HG03159 (cell line): ENCODE results near the gene LRRC8B.
A peak's percentile ranks its signal among the peaks of the same experiment; 100 is the strongest.
"Not testable (repeated sequence)": the region's sequence is repeated elsewhere in the genome, so short reads cannot be mapped to it uniquely, and the experiment has no call there.

Experiments used
- ATAC-seq: cut with Tn5 transposase; IDR thresholded peaks from one replicate; pipeline ENCODE4 v1.9.1; 2021; ENCODE audit warnings: mild to moderate bottlenecking, moderate library complexity; ENCODE audit not compliant: unreplicated experiment

Gene LRRC8B

GRCh38 chr1:89606227-89606980, 81.8 kb downstream of the LRRC8B start:
- ATAC-seq = no peak

- no peak for ATAC-seq
Measured at GRCh38 chr1:89607156-89607555, 82.5 kb downstream of the LRRC8B start.

GRCh38 chr1:89607586-89608318, 83.1 kb downstream of the LRRC8B start:
- no peak for ATAC-seq

- no peak for ATAC-seq
Measured at GRCh38 chr1:89608319-89608983, 83.8 kb downstream of the LRRC8B start.

- no peak for ATAC-seq
Measured at GRCh38 chr1:89608984-89609725, 84.5 kb downstream of the LRRC8B start.

GRCh38 chr1:89609781-89610456, 85.3 kb downstream of the LRRC8B start:
- no peak for ATAC-seq

- ATAC-seq = no peak
Measured at GRCh38 chr1:89610457-89611011, 85.9 kb downstream of the LRRC8B start.

- peak; percentile 96 for ATAC-seq
Measured at GRCh38 chr1:89611721-89612120, 87.1 kb downstream of the LRRC8B start.

GRCh38 chr1:89613928-89614327, 89.3 kb downstream of the LRRC8B start:
- no peak for ATAC-seq

GRCh38 chr1:89615676-89616598, 91.3 kb downstream of the LRRC8B start:
- ATAC-seq = no peak

- ATAC-seq = no peak
Measured at GRCh38 chr1:89616844-89617627, 92.4 kb downstream of the LRRC8B start.

- no peak for ATAC-seq
Measured at GRCh38 chr1:89620664-89621063, 96.0 kb downstream of the LRRC8B start.

- ATAC-seq = no peak
Measured at GRCh38 chr1:89622895-89623294, 98.3 kb downstream of the LRRC8B start.

GRCh38 chr1:89624314-89624713, 99.7 kb downstream of the LRRC8B start:
- ATAC-seq = no peak

- no peak for ATAC-seq
Measured at GRCh38 chr1:89624715-89625323, 100.2 kb downstream of the LRRC8B start.

- ATAC-seq = no peak
Measured at GRCh38 chr1:89627596-89627962, 103.0 kb downstream of the LRRC8B start.

GRCh38 chr1:89629146-89629545, 104.5 kb downstream of the LRRC8B start:
- ATAC-seq = no peak

- not testable (repeated sequence) for ATAC-seq
Measured at GRCh38 chr1:89629600-89629999, 105.0 kb downstream of the LRRC8B start.
